BJ (cell line): Measurements from ENCODE around the gene CD33. TPM values are rescaled to one million over a fixed set of nuclear protein-coding genes. Genes with fewer than 3 reads are reported as not detected.
"Not testable (repeated sequence)": the region's sequence is repeated elsewhere in the genome, so short reads cannot be mapped to it uniquely, and the experiment has no call there.

ENCODE experiments used
- CTCF ChIA-PET: fragments of 350-600 bp; formaldehyde crosslinking; extraction: SDS; loops from one replicate; lab custom pipeline; 2021; ENCODE audit warnings: antibody characterized with exemption, inconsistent platforms; lab: Yijun Ruan, JAX
- POLR2A ChIA-PET: fragments of 300-600 bp; sonication (Branson Sonifier 250); formaldehyde crosslinking; extraction: SDS; loops from one replicate; lab custom pipeline; 2021; ENCODE audit warnings: antibody characterized with exemption; lab: Charles Lee
- DNase-seq: peaks from one replicate; pipeline ENCODE4 v3.0.0-alpha.2; 2011; ENCODE audit warnings: low read depth
- H3K27me3 ChIP-seq: 2 replicates; pipeline ENCODE4 v1.6.0; 2011; ENCODE audit warnings: low read length; ENCODE audit not compliant: control insufficient read depth, insufficient read depth
- H3K36me3 ChIP-seq: 2 replicates; pipeline ENCODE4 v1.5.1; 2011; ENCODE audit warnings: low read length; ENCODE audit not compliant: control insufficient read depth, insufficient read depth
- H3K4me3 ChIP-seq: 2 replicates; pipeline ENCODE4 v1.5.1; 2011; ENCODE audit warnings: low read depth, mild to moderate bottlenecking, control low read depth, low read length
- CTCF ChIP-seq: IDR thresholded peaks from 2 replicates; pipeline ENCODE4 v1.5.1; 2011; ENCODE audit warnings: low read depth, mild to moderate bottlenecking, control low read depth, inconsistent platforms, low read length, moderate library complexity; ENCODE audit not compliant: insufficient read depth
- polyA plus RNA-seq: library from polyadenylated mRNA; depleted of rRNA; stranded (reverse); fragments of >200 nt; gene quantifications from 2 replicates; pipeline ENCODE4 v1.2.3, GENCODE V29; 2011

Gene CD33
- polyA plus RNA-seq, 1 experiment, result not detected

- H3K27me3 ChIP-seq, result no peaks in the 10 kb centered on the region
- no peaks in the 10 kb centered on the region for H3K36me3 ChIP-seq
- ChIA-PET CTCF (no interaction called here), POLR2A (no interaction called here)
- no peak overlapping the region for H3K4me3 ChIP-seq
- no peak for TF ChIP-seq CTCF
- no peak for DNase-seq
Measured at GRCh38 chr19:51207747-51208146, 17.1 kb upstream of the CD33 start.

- H3K27me3 ChIP-seq, result no peaks in the 10 kb centered on the region
- H3K36me3 ChIP-seq, result no peaks in the 10 kb centered on the region
- ChIA-PET CTCF (no interaction called here), POLR2A (no interaction called here)
- no peak overlapping the region for H3K4me3 ChIP-seq
- TF ChIP-seq CTCF, result no peak
- no peak for DNase-seq
Measured at GRCh38 chr19:51210191-51210784, 14.6 kb upstream of the CD33 start.

DNA sequence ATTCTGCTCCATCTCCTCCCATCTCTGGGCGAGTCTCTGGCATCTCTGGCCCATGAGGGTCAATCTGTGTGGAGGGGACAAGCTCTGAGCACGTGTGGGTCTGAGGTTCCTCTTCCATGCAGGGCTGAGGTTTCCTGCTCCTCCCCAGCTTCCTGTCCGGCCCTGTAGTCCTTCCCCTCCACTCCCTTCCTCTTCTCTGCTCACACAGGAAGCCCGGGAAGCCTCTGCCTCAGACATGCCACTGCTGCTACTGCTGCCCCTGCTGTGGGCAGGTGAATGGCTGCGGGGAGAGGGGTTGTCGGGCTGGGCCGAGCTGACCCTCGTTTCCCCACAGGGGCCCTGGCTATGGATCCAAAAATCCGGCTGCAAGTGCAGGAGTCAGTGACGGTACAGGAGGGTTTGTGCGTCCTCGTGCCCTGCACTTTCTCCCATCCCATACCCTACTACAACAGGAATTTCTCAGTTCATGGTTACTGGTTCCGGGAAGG is 14.0 kb upstream of the CD33 start:
- CTCF ChIA-PET, POLR2A ChIA-PET, DNase-seq, H3K36me3 ChIP-seq, H3K27me3 ChIP-seq, H3K4me3 ChIP-seq: not testable (repeated sequence)

- DNase-seq, result no peak
- Histone ChIP-seq H3K4me3 (no peak overlapping the region), H3K27me3 (no peaks in the 10 kb centered on the region), H3K36me3 (no peaks in the 10 kb centered on the region)
- CTCF ChIA-PET, result no interaction called here
- POLR2A ChIA-PET, result no interaction called here
- TF ChIP-seq CTCF, result no peak
Measured at GRCh38 chr19:51211833-51212232, 13.0 kb upstream of the CD33 start.

GRCh38 chr19:51219307-51219706 is 5.6 kb upstream of the CD33 start:
- no peaks in the 10 kb centered on the region for H3K27me3 ChIP-seq
- H3K4me3 ChIP-seq, result no peak overlapping the region
- no peak for TF ChIP-seq CTCF
- no peaks in the 10 kb centered on the region for H3K36me3 ChIP-seq
- no peak for DNase-seq
- CTCF ChIA-PET, result no interaction called here
- POLR2A ChIA-PET, result no interaction called here

DNA sequence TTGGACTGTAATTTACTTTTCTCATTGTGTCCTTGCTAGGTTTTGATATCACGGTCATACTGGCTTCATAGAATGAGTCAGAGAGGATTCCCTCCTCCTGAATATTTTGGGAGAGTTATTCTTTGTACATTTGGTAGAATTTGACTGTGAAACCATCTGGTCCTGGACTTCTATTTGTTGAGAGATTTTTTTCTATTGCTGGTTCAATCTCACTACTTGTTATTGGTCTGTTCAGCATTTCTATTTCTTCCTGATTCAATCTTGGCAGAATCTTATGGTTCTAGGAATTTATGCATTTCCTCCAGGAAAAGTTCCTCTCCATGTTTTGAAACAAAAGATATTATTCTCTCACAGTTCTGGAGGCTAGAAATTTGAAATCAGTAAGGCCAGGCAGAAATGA is 4.9 kb upstream of the CD33 start:
- DNase-seq, result no peak
- no peaks in the 10 kb centered on the region for H3K36me3 ChIP-seq
- no peak for TF ChIP-seq CTCF
- POLR2A ChIA-PET, result no interaction called here
- CTCF ChIA-PET, result no interaction called here
- H3K4me3 ChIP-seq, result no peak overlapping the region
- H3K27me3 ChIP-seq, result no peaks in the 10 kb centered on the region
